Activated T-cell treated with anti-CD3 and anti-CD28 coated beads for 1 hour (primary cell): ENCODE data around the gene SAMMSON.

Source experiments
- DNase-seq: peaks from one replicate; pipeline ENCODE4 v3.0.0-alpha.2; 2020; ENCODE audit warnings: low read depth

Gene SAMMSON

DNA sequence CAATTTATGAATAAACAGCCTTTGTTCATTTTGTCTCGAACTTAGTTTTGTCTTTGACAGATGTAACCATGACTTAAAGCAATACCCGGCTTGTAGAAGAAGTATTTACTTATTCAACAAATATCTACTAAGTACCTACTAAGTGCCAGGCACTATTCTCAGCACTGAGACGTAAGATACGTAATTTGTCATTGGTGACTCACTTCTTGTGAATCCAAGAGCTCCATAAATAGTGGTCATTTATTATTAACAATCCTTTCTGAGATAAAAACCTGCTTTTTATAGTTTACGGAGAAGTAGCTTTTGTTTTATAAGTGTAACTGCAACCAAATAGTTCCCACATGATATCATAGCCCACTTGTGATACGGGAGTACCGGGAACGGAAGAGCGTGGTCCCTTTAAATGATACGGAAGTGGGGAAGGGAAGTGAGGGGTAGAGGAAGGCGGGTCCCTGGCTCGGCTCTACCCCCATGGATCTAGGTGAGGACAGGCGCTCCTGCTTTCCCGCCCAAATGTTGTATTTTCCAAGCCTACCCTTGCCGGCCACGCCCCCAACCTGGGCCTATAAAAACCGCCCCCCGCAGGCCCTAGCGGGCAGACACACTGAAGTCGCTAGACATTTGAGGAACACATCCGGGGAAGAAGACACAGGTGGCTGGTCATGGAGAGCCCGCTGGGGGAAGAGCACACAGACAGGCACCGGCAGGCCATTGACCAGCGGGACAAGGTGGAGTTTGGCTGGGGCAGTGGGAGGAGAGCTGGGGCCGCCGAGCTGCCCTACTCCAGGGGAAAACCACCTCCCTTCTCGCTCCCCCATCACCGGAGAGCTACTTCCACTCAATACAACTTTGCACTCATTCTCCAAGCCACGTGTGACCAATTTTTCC, at the start of gene SAMMSON:
TSS of gene SAMMSON (plus strand) at position 594 of the 888 bp plus-strand sequence.
- no peak for DNase-seq

DNA sequence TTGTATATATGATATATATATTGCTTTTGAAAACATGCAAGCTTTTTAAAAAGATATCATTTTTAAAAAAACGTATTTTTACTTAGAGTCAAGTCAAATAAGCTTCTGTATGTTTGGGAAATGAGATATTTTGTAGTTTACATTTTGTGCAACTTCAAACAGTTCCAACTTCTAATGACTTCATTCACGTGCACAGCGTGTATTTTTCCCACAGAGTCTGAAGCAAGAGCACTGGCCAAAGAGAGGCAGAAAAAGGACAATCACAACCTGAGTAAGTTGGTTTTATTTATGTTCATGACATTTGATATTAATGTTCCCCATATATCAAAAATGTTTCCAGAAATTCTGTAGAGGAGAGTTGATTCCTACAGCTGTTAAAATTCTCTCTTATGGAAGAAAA, 47.9 kb upstream of the SAMMSON start:
- DNase-seq = no peak

DNA sequence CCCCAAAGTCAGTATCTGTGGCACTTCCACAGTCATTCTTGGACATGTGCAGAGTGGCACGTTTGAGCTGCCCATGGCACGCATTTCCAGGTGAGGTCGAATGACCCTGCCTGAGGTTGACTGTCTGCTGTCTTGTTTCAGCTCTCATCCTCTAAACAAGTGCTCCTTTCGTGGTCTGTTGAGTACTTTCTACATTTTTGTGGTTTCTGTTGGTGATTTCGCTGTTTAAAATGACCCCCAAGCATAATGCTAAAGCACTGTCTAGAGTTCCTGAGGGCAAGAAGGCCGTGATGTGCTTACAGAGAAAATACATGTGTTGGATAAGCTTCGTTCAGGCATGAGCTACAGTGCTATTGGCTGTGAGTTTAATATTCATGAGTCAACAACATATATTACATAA, 40.0 kb upstream of the SAMMSON start:
- DNase-seq = no peak

DNA sequence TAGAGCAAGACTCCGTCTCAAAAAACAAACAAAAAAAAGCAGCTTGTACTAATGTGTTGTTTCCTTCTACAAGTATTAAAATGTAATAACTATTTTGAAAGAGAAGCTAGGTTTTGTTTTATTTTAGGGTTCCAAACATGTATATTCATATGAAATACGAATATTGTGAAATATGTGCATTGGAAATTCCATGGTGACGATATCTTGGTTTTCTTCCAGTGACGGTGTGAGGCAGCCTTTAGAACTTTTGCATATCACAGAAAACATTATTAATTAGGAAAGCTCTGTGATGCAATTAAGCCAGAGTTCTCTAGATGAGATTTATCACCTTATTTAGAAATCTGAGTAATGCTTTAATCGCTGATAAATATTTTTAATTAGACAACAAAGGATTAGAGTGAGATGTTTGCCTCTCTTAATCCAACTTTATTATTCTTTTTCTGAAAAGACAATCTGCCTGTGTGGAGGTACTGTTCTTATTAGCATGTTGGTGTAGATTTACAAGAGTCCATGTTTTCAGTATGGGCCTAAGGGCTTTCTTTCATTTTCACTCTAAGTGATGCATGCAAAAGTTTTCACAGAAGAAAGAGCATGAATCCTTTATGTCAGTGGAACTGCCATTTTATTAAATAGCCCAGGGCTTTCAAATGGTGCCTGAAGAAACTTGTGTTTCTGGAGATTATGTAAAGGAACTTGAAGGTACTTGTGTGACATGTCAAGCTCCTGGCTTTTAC, 37.7 kb upstream of the SAMMSON start:
- DNase-seq = no peak

DNA sequence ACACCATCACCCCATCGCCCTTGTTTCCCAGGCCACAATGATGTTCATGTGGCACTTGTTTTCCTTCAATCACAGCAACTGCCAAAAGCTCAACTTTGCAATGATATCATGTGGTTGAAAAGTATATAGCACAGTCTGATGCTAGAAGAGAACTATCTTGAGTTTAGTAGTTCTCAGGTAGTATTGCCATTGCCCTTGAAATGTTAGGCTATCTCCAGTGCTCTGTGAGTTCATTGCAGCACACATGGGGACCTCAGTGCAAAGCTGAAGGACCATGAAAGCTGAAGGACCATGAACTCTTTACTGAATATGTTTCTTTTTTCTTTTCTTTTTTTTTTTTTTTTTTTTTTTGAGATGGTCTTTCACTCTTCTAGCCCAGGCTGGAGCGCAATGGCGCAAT, 35.9 kb upstream of the SAMMSON start:
- DNase-seq = no peak

DNA sequence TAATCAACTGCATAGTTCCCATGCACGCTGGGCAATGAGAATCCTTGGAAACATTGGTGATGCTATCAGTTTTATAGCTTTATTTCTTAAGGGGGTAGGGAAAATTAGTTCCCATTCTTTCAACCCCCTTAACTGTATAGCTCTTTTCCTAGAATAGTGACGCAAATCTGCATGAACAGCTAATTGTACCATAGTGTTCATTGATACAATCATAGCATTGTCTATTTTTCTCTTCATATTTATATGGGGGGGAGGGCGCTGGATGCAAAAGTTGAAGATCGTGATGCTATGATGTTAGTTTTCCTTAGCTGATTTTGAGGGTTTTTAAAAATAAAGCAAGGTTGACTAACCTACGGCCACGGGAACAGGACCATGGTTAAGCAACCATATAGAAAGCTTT, 32.4 kb upstream of the SAMMSON start:
- DNase-seq = no peak

DNA sequence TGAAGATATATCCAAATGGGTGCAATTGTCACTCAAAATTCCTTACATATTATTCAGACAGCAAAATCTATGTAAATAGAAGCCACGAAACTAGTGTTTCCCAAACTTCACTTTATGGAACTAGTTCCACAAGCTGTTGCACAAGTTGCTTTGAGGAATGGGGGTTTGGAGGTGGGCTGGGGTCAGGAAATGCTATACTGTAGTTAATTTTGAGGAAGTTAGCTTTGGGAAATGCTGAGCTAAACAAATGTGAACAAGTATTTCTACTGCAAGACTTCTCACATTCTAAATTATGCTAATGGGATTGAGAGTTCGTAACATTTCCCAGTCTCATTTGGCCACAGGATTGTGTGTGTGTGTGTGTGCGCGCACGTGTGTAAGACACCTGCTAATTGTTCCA, 28.7 kb upstream of the SAMMSON start:
- no peak for DNase-seq

DNA sequence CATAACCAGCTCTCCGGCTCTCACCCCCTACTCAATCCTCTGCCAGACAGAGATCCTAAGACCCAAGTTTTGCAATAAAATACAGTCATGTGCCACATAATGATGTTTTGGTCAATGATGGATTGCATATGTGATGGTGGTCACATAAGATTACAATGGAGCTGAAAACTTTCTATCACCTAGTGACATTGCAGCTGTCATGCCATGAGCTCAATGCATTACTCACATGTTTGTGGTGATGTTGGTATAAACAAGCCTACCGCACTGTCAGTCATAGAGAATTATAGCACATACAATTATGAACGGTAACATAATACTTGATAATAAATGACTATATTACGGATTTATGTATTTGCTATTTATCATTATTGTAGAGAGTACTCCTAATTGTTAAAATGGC, 26.9 kb upstream of the SAMMSON start:
- DNase-seq = no peak

DNA sequence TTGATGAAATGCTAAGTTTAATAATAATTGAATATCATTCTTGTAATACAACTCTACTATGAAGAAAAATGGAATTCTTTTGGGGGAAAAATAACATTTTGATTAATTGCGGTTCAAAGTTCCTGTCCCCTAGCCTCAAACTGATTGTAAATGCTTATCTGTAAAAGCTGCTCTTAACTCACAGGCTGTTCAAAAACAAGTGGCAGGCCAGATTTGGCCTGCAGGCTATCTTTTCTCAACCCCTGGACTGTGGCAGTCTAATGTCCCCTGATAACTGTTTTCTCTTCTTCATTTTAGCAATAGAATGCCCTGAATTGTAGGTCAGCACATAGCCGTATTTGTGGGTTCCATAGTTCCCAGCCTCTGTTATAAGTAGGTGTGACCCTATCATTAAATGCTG, 23.5 kb upstream of the SAMMSON start:
- no peak for DNase-seq

DNA sequence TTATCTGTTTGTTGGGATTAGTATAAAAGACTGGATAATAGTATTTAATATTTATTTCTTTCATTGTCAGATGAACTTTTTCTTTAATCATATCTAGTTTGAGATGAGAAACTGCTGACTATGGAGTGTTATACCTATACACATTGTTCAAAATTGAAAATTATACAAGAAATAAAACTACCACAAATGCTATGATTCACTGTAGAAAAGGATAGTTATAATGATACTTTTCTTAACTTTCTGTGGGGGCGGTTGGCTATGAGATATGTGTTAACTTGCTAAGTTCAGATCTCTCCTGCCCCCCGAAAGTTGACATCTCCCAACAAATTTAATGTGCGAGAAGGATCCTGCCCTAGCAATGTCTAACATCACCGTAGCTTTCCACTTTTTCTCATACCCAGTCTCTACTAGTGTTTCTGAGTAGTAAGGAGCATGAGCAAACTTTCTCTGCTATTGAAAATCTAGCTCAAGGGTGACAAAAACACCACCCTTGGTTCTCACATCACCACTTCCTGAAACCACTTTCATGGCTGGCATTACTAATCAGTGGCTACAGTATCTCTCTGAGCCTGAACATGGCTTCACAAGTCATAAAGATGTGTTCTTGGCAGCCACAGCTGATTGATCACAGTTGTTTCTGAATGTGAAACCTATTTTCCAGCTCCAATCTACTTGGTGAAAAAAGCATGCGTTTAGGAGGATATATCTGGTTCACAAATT, 15.8 kb upstream of the SAMMSON start:
- DNase-seq = no peak

DNA sequence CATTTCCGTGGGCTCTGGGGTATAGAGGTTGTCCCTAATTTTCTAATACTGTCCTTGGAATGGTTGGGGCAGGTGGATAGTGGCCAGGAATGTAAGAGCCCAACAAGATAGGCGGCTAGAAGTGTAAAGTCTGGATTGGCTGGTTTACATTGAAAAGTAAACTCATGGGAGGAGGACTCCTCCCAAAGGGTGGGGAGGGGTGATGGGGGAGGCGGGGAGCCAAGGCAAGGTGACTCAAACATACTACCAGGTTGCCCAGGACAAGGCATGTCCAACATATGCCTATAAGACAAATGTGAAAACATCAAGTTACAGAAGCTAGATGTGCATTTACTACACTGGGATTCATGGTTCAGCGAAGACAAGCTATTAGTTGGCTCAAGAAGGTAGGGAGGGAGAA, 14.3 kb upstream of the SAMMSON start:
- no peak for DNase-seq

DNA sequence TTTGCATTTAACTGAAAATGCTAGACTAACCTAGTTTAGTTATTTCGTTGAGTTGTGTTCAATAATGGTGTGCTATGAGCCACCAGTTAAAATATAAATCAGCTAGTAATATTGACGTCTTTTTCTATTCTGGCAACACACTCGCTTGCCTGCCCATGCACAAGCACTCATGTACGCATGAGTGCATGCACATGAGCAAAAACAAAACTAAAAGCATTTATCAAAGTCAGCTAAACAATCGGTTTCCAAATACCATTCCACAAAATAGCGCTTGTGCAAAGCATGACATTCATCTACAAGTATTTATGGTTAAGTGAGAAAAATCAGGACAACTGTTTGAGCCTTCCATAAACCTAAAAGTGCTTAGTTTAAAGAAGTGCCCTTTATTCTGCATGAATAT, 13.1 kb upstream of the SAMMSON start:
- DNase-seq = no peak

DNA sequence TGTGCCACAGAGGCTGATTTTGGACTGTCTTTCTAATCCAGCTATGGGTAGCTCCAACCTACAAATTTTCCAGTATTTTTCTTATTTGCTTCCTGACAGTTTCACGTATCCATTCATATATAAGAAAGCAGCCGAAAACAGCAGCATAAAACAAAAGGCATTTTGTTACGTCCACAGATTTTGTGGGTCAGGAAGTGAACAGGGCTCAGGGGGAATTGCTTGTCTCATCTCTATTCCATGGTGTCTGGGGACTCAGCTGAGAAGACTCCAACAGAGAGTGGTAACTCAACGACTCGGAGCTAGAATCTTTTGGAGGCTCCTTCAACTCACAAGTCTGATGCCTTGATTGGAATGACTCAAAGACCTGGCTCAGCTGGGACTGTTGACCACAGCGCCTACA, 11.7 kb upstream of the SAMMSON start:
- DNase-seq = no peak

DNA sequence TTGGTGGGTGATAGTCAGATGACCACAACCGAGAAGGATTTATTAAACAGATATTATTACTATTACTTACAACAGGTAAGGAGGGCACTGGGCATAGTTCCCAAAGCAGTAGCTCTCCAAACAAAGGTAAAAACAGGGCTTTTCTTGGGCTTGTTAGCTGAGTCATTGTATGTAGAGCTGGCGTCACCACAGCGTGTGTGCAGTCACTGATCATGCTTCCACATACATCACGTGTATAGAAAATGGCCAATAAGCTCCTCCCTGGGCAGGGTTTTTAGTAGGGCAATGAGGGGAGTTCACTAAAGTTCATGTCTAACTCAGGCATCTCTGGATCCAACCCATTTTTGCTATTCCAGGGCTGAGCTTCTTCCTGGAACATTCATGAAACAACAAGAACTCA, 5.8 kb upstream of the SAMMSON start:
- no peak for DNase-seq

DNA sequence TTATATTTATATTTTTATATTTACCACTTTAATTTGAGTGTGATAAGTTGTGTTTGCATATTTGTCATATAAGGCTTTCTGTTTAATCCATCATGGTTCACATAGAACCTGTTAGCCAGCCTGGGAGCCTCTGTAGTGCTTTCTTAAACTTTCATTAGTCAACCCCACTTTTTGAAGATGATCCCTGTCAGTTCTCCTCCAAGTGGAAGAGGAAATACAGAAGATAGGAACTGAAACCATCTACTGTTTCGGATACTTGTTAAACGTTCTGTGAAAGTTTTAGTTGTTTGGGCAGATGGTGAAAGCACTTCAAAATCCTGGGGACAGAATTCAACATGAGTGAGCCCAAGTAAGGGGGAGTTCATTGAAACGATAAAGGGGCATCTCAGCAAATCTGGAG, 4.6 kb upstream of the SAMMSON start:
- DNase-seq = no peak

DNA sequence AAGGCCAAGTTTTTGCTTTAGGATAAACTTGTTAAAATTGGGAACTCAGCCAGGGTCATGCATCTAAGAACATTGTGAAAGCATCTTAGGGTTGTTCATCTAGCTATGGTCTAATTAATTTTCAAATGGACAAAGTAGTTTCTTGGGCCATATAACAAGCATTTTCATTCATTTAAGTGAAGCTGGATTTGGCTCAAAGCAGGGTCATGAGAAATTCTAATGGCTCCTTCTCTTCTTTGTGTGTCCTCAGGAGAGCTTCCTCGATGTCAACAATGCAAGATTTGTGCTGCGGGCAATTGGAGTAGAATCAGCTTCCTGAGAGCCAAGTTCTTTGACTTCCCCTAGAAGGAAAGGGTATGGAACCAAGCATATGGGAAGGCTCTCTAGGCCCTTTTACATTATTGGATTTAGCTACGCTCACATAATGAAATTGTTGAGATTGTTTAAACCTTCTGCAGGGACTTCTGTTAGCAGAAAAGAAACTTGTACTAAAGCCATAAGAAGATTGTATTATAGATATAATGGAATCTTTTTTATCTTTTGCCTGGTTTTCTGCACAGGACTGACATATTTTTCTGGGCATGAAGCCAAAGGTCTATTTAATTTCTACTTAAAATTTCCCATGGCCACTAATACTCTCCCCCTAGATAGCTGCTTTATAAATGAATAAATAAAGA, 1.8 kb upstream of the SAMMSON start:
- DNase-seq = no peak

DNA sequence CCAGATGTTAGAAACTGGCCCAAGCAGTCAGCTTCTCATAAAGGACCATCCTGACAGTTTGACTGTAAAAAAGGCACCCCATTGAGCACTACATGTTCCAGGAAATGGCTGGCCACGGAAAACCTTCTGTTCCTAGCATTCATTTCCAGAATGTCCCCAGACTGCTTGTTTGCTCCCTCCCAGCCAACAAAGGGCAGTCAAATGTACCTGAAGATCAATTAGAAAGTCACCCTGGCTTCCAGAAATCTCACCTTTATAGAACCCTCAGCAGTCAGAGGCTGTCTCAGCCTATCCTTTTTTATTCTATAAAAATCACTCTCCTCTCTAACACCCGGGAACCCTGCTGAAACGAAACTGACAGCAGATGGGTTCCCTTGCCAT, 784 bp upstream of the SAMMSON start:
- DNase-seq = no peak

DNA sequence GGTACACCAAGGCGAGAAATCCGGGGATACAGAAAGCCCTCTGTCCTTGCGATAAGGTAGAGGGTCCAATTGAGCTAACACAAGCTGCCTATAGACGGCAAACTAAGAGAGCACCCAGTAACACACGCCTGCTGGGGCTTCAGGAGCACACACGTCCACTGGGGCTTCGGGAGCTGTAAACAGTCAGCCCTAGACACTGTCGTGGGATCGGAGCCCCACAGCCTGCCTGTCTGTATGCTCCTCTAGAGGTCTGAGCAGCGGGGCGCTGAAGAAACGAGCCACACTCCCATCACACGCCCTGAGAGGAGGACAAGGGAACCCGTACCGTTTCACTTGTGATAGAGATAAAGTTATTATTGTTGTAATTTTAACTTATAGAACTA, 486 bp downstream of the SAMMSON start:
- no peak for DNase-seq

DNA sequence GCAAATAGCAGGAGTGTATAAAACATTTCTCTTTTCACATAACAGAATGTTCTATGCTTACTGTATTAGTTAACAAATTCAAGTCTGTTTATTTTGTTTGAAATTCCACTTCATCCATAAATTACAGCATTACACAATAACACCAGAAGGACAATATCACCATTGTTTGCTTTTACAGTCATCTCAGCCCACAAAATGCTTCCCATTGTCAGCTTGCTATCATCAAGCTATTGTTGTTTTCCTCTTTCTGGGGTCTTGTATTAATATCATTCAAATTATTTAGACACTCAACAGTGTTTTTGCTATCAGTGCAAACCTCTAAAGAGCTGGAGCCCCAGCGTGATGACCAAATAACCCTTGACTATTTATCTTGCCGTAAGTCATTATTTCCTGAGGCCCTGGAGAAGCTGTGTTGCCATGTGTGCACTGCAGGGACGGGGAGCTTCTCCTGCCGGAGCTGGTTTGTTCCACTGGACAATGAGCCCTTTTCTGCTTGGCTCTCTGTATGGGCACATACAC, 1.1 kb downstream of the SAMMSON start:
- DNase-seq = no peak

DNA sequence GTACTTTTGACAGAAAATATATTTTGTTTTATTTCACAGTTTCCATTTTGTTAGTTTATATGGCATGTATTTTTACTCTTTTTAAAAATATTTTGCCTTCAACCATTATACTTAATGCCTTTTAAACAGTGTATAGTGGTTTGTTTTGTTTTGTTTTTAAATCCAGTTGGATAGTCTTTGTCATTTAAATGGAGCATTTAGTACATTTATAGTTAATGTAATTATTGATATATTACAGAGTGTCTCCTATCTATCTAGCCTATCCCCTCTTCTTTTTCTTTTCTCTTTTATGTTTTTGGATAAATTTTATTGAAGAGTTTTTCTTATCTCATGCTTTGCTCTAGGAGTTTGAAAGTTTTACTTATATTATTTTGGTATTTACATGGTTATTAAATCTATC, 3.6 kb downstream of the SAMMSON start:
- no peak for DNase-seq

DNA sequence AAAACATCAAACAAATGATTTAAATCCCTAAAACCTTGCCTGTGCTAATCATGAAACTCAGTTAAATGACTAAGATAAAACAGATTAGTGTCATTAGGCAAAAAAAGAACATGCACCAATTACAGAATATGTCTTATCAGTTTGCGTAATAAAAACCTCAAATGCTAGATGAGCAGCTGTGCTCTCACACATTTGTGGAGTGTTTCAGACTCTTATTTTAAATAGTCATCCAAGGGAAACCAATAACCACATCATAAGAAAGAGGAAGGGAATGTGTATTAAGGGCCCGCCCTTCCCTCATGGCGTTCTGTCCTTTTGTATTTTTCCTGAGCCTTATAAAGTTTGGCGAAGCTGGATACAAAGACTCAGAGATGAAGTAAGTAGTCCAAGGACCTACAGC, 6.6 kb downstream of the SAMMSON start:
- no peak for DNase-seq

DNA sequence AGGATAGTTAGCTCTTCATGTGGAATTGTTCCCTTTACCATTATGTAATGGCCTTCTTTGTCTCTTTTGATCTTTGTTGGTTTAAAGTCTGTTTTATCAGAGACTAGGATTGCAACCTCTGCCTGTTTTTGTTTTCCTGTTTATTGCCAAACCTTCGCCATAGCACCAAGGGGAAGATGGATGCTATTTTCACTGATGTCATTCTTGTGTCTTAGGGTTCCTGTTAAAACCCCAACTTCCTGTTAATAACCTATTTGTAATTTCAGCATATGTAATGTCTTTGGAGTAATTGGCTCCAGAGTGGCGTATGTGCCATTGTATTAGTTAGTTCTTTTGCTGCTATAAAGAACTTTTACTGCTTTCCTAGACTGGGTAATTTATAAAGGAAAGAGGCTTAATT, 10.8 kb downstream of the SAMMSON start:
- no peak for DNase-seq
